ENCODE measurements around the gene CRYL1. TPM values are rescaled to one million over a fixed set of nuclear protein-coding genes. Genes with fewer than 3 reads are reported as not detected.

Gene CRYL1
- total and polyA plus RNA-seq, 4 donors = 14.1 to 24.1 (median 22.1) TPM

- 53 to 77% methylated on average over 2 of the region's 2 CpGs for WGBS, 2 donors
- H3K27ac ChIP-seq (ENCODE audit: low read depth in 1 of 2, low read length in 1 of 2) = no peak overlapping the region
- H3K9ac ChIP-seq (ENCODE audit: insufficient read depth in 1 of 2, low read length in 2 of 2) = no peak overlapping the region
- H3K4me3 ChIP-seq = no peak overlapping the region
- DNase-seq = no peak
- no peaks in the 10 kb centered on the region for H3K4me1 ChIP-seq (ENCODE audit: control insufficient read depth in 5 of 5, insufficient read depth in 5 of 5, low read length in 5 of 5)
- H3K36me3 ChIP-seq (ENCODE audit: control insufficient read depth in 4 of 4, insufficient read depth in 4 of 4, low read length in 4 of 4) = peaks cover 0 to 13% (median 4%) of the 10 kb centered on the region in 4 donors
- H3K27me3 ChIP-seq (ENCODE audit: control insufficient read depth in 3 of 3, insufficient read depth in 3 of 3, low read length in 2 of 3) = no peaks in the 10 kb centered on the region
- TF ChIP-seq, protein P1, sequence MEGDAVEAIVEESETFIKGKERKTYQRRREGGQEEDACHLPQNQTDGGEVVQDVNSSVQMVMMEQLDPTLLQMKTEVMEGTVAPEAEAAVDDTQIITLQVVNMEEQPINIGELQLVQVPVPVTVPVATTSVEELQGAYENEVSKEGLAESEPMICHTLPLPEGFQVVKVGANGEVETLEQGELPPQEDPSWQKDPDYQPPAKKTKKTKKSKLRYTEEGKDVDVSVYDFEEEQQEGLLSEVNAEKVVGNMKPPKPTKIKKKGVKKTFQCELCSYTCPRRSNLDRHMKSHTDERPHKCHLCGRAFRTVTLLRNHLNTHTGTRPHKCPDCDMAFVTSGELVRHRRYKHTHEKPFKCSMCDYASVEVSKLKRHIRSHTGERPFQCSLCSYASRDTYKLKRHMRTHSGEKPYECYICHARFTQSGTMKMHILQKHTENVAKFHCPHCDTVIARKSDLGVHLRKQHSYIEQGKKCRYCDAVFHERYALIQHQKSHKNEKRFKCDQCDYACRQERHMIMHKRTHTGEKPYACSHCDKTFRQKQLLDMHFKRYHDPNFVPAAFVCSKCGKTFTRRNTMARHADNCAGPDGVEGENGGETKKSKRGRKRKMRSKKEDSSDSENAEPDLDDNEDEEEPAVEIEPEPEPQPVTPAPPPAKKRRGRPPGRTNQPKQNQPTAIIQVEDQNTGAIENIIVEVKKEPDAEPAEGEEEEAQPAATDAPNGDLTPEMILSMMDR (IDR thresholded peaks at IDR 0.05; ENCODE audit: control extremely low read depth, extremely low read depth) = no peak
- ATAC-seq (ENCODE audit: insufficient read depth, low FRiP score) = no peak
- no peaks in the 10 kb centered on the region for H3K9me3 ChIP-seq (ENCODE audit: control insufficient read depth in 4 of 4, insufficient read depth in 3 of 4, low read length in 3 of 4)
These were observed 10.8 kb downstream of the CRYL1 start for GRCh38 chr13:20514866-20515265.

- TF ChIP-seq, protein P1 (IDR thresholded peaks at IDR 0.05; ENCODE audit: control extremely low read depth, extremely low read depth) = no peak
- Histone ChIP-seq H3K27ac (ENCODE audit: low read depth in 1 of 2, low read length in 1 of 2) (no peak overlapping the region), H3K4me1 (ENCODE audit: control insufficient read depth in 5 of 5, insufficient read depth in 5 of 5, low read length in 5 of 5) (no peaks in the 10 kb centered on the region), H3K9ac (ENCODE audit: insufficient read depth in 1 of 2, low read length in 2 of 2) (no peak overlapping the region), H3K9me3 (ENCODE audit: control insufficient read depth in 4 of 4, insufficient read depth in 3 of 4, low read length in 3 of 4) (no peaks in the 10 kb centered on the region), H3K27me3 (ENCODE audit: control insufficient read depth in 3 of 3, insufficient read depth in 3 of 3, low read length in 2 of 3) (no peaks in the 10 kb centered on the region), H3K4me3 (no peak overlapping the region), H3K36me3 (ENCODE audit: control insufficient read depth in 4 of 4, insufficient read depth in 4 of 4, low read length in 4 of 4) (peaks cover 0 to 13% (median 4%) of the 10 kb centered on the region in 4 donors)
- ATAC-seq (ENCODE audit: insufficient read depth, low FRiP score) = no peak
- DNase-seq = no peak
- WGBS, 2 donors = 77 to 78% methylated on average over 4 of the region's 4 CpGs
These were observed 12.1 kb downstream of the CRYL1 start for GRCh38 chr13:20513466-20513995.

GRCh38 chr13:20512042-20512683, 13.5 kb downstream of the CRYL1 start:
- H3K27ac ChIP-seq (ENCODE audit: low read depth in 1 of 2, low read length in 1 of 2) = no peak overlapping the region
- no peak overlapping the region for H3K4me3 ChIP-seq
- no peak for ATAC-seq (ENCODE audit: insufficient read depth, low FRiP score)
- TF ChIP-seq, protein P1 (IDR thresholded peaks at IDR 0.05; ENCODE audit: control extremely low read depth, extremely low read depth) = no peak
- no peaks in the 10 kb centered on the region for H3K9me3 ChIP-seq (ENCODE audit: control insufficient read depth in 4 of 4, insufficient read depth in 3 of 4, low read length in 3 of 4)
- 73 to 83% methylated on average over 10 of the region's 10 CpGs for WGBS, 2 donors
- peak in 1 of 3 donors; percentile 29 for DNase-seq
- H3K36me3 ChIP-seq (ENCODE audit: control insufficient read depth in 4 of 4, insufficient read depth in 4 of 4, low read length in 4 of 4) = peaks cover 0 to 13% (median 4%) of the 10 kb centered on the region in 4 donors
- H3K9ac ChIP-seq (ENCODE audit: insufficient read depth in 1 of 2, low read length in 2 of 2) = no peak overlapping the region
- no peaks in the 10 kb centered on the region for H3K4me1 ChIP-seq (ENCODE audit: control insufficient read depth in 5 of 5, insufficient read depth in 5 of 5, low read length in 5 of 5)
- H3K27me3 ChIP-seq (ENCODE audit: control insufficient read depth in 3 of 3, insufficient read depth in 3 of 3, low read length in 2 of 3) = no peaks in the 10 kb centered on the region
